Mesothelial cell of epicardium (in vitro differentiated cells): ENCODE data around the gene WIPI1. TPM values are rescaled to one million over a fixed set of nuclear protein-coding genes. Genes with fewer than 3 reads are reported as not detected.

Experiments used
- DNase-seq, 2 experiments: peaks; one replicate each; pipeline ENCODE4 v3.0.0; 2021; ENCODE audit warnings: low spot score in 2 of 2; ENCODE audit not compliant: unreplicated experiment in 2 of 2
- H3K27ac Mint-ChIP-seq: 2 replicates; pipeline ENCODE4 v1.8.0; 2021; ENCODE audit warnings: mixed read lengths
- H3K27me3 Mint-ChIP-seq: 2 replicates; pipeline ENCODE4 v1.8.0; 2021; ENCODE audit warnings: low read depth, mixed read lengths
- H3K36me3 Mint-ChIP-seq: 2 replicates; pipeline ENCODE4 v1.8.0; 2021; ENCODE audit warnings: mixed read lengths
- H3K4me1 Mint-ChIP-seq: 2 replicates; pipeline ENCODE4 v1.8.0; 2021; ENCODE audit warnings: mixed read lengths
- H3K4me3 Mint-ChIP-seq: 2 replicates; pipeline ENCODE4 v1.8.0; 2021; ENCODE audit warnings: mild to moderate bottlenecking, moderate library complexity, mixed read lengths
- H3K9me3 Mint-ChIP-seq: 2 replicates; pipeline ENCODE4 v1.8.0; 2021; ENCODE audit warnings: mixed read lengths
- CTCF ChIP-seq: fragments of 200-600 bp; sonication (generic); IDR thresholded peaks from one replicate; pipeline ENCODE4 v1.5.0; 2021; ENCODE audit warnings: antibody characterized with exemption; ENCODE audit not compliant: unreplicated experiment
- total RNA-seq: library from RNA; stranded (reverse); gene quantifications from 3 replicates; pipeline ENCODE4 v1.2.1, GENCODE V29; 2021

WIPI1 gene
- total RNA-seq, 1 donor from 2014 or later, result 27.2 TPM

- H3K27ac Mint-ChIP-seq, result no peak overlapping the region
- DNase-seq, result no peak
- peaks cover 6% of the 10 kb centered on the region for H3K36me3 Mint-ChIP-seq
- no peak for TF ChIP-seq CTCF
- H3K4me1 Mint-ChIP-seq, result peaks cover 6% of the 10 kb centered on the region
- H3K4me3 Mint-ChIP-seq, result no peak overlapping the region
- H3K27me3 Mint-ChIP-seq, result no peaks in the 10 kb centered on the region
- H3K9me3 Mint-ChIP-seq, result peaks cover 3% of the 10 kb centered on the region
Observed at GRCh38 chr17:68396226-68397107, 60.8 kb downstream of the WIPI1 start.

- H3K36me3 Mint-ChIP-seq, result peaks cover 6% of the 10 kb centered on the region
- H3K27me3 Mint-ChIP-seq, result no peaks in the 10 kb centered on the region
- TF ChIP-seq CTCF, result no peak
- H3K9me3 Mint-ChIP-seq, result peaks cover 3% of the 10 kb centered on the region
- H3K4me3 Mint-ChIP-seq, result no peak overlapping the region
- no peak overlapping the region for H3K27ac Mint-ChIP-seq
- DNase-seq, result no peak
- H3K4me1 Mint-ChIP-seq, result peaks cover 6% of the 10 kb centered on the region
Observed at GRCh38 chr17:68394608-68395331, 62.5 kb downstream of the WIPI1 start.

- no peak for TF ChIP-seq CTCF
- Mint-ChIP-seq H3K9me3 (peaks cover 3% of the 10 kb centered on the region), H3K4me1 (peaks cover 6% of the 10 kb centered on the region), H3K27ac (no peak overlapping the region), H3K36me3 (peaks cover 6% of the 10 kb centered on the region), H3K4me3 (no peak overlapping the region), H3K27me3 (no peaks in the 10 kb centered on the region)
- DNase-seq, result no peak
Observed at GRCh38 chr17:68391561-68392268, 65.6 kb downstream of the WIPI1 start.

- DNase-seq, result no peak
- Mint-ChIP-seq H3K36me3 (peaks cover 6% of the 10 kb centered on the region), H3K27me3 (no peaks in the 10 kb centered on the region), H3K27ac (no peak overlapping the region), H3K9me3 (peaks cover 3% of the 10 kb centered on the region), H3K4me1 (peaks cover 8% of the 10 kb centered on the region), H3K4me3 (no peak overlapping the region)
- TF ChIP-seq CTCF, result no peak
Observed at GRCh38 chr17:68390888-68391545, 66.3 kb downstream of the WIPI1 start.

GRCh38 chr17:68389041-68389440 is 68.3 kb downstream of the WIPI1 start:
- DNase-seq, result no peak
- Mint-ChIP-seq H3K36me3 (no peaks in the 10 kb centered on the region), H3K27me3 (no peaks in the 10 kb centered on the region), H3K9me3 (no peaks in the 10 kb centered on the region), H3K27ac (no peak overlapping the region), H3K4me1 (peaks cover 13% of the 10 kb centered on the region), H3K4me3 (no peak overlapping the region)
- no peak for TF ChIP-seq CTCF
